PFSK-1 (cell line): ENCODE data around the gene SLC13A3.

Experiments used
- POLR2AphosphoS5 ChIP-seq: IDR thresholded peaks from 2 replicates; pipeline ENCODE4 v1.6.1; 2012; ENCODE audit warnings: low read depth, mild to moderate bottlenecking, control low read depth, low read length, moderate library complexity
- SIN3A ChIP-seq: IDR thresholded peaks from 2 replicates; pipeline ENCODE4 v1.6.1; 2012; ENCODE audit warnings: mild to moderate bottlenecking, low read length, moderate library complexity, borderline replicate concordance; ENCODE audit not compliant: insufficient read depth
- TAF1 ChIP-seq: IDR thresholded peaks from 2 replicates; pipeline ENCODE4 v1.6.1; 2012; ENCODE audit warnings: low read length, control low read depth, borderline replicate concordance; ENCODE audit not compliant: insufficient read depth
- TF ChIP-seq, protein P1 (sequence below), 2 experiments: IDR thresholded peaks; 2 replicates each; pipeline versions ENCODE4 v1.6.1 to v1.8.0; 2011 to 2012; ENCODE audit warnings: low read depth in 2 of 2, low read length in 2 of 2, control low read depth in 1 of 2, inconsistent platforms in 1 of 2, mild to moderate bottlenecking in 1 of 2, moderate library complexity in 1 of 2; ENCODE audit not compliant: insufficient read depth in 1 of 2

DNA sequence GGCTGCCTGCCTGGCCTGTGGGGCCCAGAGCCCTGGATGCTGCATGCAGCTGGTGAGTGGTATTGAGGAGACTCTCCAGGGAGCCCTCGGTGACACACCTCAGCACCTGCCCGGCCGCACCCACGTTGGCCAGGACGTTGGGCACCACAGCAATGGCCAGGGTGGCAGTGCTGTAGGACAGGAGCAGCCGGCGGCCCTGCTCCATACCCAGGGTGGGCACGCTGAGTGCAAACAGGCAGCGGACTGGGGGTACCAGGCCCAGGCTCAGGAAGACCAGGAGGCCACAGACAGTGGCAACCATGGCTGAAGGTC is 105.5 kb downstream of the SLC13A3 start:
- TF ChIP-seq TAF1 (no peak), POLR2AphosphoS5 (no peak), SIN3A (no peak)
- TF ChIP-seq, protein P1, sequence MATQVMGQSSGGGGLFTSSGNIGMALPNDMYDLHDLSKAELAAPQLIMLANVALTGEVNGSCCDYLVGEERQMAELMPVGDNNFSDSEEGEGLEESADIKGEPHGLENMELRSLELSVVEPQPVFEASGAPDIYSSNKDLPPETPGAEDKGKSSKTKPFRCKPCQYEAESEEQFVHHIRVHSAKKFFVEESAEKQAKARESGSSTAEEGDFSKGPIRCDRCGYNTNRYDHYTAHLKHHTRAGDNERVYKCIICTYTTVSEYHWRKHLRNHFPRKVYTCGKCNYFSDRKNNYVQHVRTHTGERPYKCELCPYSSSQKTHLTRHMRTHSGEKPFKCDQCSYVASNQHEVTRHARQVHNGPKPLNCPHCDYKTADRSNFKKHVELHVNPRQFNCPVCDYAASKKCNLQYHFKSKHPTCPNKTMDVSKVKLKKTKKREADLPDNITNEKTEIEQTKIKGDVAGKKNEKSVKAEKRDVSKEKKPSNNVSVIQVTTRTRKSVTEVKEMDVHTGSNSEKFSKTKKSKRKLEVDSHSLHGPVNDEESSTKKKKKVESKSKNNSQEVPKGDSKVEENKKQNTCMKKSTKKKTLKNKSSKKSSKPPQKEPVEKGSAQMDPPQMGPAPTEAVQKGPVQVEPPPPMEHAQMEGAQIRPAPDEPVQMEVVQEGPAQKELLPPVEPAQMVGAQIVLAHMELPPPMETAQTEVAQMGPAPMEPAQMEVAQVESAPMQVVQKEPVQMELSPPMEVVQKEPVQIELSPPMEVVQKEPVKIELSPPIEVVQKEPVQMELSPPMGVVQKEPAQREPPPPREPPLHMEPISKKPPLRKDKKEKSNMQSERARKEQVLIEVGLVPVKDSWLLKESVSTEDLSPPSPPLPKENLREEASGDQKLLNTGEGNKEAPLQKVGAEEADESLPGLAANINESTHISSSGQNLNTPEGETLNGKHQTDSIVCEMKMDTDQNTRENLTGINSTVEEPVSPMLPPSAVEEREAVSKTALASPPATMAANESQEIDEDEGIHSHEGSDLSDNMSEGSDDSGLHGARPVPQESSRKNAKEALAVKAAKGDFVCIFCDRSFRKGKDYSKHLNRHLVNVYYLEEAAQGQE (IDR thresholded peaks at IDR 0.05; ENCODE audit: insufficient read depth in 1 of 2, low read depth in 2 of 2, low read length in 2 of 2): no peak
